Posterior cingulate gyrus (tissue), 11 donors: ENCODE data around the gene CHCHD2.
"Not testable (repeated sequence)": the region's sequence is repeated elsewhere in the genome, so short reads cannot be mapped to it uniquely, and the experiment has no call there.

Experiments used
- DNase-seq, 10 donors: peaks; one replicate each; pipeline versions ENCODE4 v3.0.0 to v3.0.0-alpha.2; 2020 to 2021; ENCODE audit warnings: mixed read lengths in 3 of 10
- intact Hi-C: fragments of 100-400 bp; cut with DNase I; formaldehyde crosslinking; loops from one replicate; pipeline ENCODE4 v1.15.1; 2023

The CHCHD2 gene

GRCh38 chr7:56087445-56087844, 18.8 kb downstream of the CHCHD2 start:
- no peak for DNase-seq
- intact Hi-C loops, result no loop called here

DNA sequence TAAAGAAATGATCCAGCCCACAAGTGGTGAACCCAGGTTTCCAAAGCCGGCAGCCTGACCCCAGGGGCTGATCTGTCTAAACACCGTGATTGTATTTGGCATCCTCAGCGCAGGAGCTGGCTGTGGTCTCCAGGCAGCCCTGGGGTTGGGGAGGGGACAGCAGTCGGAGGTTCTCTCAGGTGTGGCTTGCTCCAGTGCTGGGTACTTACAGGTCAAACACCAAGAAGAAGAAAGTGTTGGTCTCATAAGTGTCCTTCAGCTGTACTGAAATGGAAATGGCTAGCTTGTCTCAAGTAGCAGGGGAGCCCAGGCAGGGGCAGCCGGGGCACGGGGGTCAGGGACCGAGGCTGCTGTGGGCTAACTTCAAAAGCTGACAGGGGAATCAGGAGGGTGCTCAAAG, 19.5 kb downstream of the CHCHD2 start:
- intact Hi-C loops, result no loop called here
- DNase-seq, result peak in 1 of 10 donors; percentile 59

- peak; percentile 40 to 94 (median 66) for DNase-seq
These were observed 23.0 kb downstream of the CHCHD2 start for GRCh38 chr7:56083150-56083785.

DNA sequence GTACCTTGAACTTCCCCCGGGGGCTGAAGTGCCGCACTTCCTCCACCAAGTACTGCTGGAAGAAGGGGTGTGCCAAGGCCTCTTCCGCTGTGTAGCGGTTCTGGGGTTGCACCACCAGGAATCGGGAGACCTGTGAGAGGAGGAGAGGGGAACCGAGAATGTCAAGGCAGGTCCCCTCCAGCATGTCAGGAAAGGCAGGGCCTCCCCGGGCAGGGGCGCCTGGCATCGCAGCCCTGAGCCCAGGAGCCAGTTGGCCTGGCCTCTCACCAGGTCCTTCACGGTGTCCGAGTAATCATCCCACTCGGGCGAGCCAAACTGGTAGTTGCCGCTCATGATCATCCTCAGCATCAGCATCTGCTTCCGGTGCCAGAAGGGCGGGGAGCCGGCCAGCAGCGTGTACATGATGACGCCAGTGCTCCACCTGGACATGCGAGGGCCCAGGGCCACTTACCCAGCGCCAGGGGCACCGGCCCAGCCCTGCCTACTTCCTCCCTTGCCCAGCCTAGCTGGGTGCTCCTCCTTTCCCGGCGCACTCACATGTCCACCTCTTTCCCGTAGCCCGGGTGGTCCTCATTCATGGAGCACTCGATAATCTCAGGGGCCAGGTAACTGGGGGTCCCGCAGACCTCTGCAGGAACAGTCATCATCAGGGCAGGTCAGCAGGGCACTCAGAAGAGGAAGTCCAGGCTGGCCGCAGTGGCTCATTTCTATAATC, 24.5 kb downstream of the CHCHD2 start:
- intact Hi-C loops, result no loop called here
- peak in 1 of 10 donors; percentile 82 for DNase-seq

More at GRCh38 chr7:56083150-56083785, 23.0 kb downstream of the CHCHD2 start:
- intact Hi-C loops, result no loop called here

GRCh38 chr7:56080726-56081435, 25.4 kb downstream of the CHCHD2 start:
- DNase-seq, result peak in 1 of 10 donors; percentile 81
- intact Hi-C loops, result not testable (repeated sequence)

- peak; percentile 71 to 97 (median 83) for DNase-seq
- intact Hi-C loops, result loop anchor here (1.0 kb wide), 1 partner anchor 27 kb away; the partner anchor contains the start of gene CHCHD2
These were observed 26.7 kb downstream of the CHCHD2 start for GRCh38 chr7:56079450-56080185.

DNA sequence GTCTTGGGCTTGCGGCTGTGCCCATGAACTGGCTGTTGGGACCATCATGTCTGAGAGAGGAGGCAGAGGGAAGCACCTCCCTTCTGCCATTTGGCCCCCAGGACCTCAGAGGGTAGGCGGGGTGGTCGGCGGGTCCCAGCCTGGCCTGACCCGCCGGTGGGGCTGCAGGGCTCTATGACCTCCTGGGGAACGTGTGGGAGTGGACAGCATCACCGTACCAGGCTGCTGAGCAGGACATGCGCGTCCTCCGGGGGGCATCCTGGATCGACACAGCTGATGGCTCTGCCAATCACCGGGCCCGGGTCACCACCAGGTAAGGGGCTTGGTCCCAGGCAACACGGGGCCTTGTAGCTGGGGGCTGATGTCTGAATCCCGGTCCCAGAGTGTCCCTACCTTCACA, 28.1 kb downstream of the CHCHD2 start:
- intact Hi-C loops, result no loop called here
- peak in 1 of 10 donors; percentile 79 for DNase-seq

- intact Hi-C loops, result no loop called here
- peak in 1 of 10 donors; percentile 58 for DNase-seq
These were observed 28.6 kb downstream of the CHCHD2 start for GRCh38 chr7:56077681-56078080.

- peak; percentile 60 to 95 (median 76) for DNase-seq
- intact Hi-C loops, result loop anchor here (1.0 kb wide), 1 partner anchor 69 kb away; no protein-coding TSS in a partner anchor
These were observed 31.9 kb downstream of the CHCHD2 start for GRCh38 chr7:56074371-56074791.

GRCh38 chr7:56066376-56066775, 39.9 kb downstream of the CHCHD2 start:
- DNase-seq, intact Hi-C loops: not testable (repeated sequence)

DNA sequence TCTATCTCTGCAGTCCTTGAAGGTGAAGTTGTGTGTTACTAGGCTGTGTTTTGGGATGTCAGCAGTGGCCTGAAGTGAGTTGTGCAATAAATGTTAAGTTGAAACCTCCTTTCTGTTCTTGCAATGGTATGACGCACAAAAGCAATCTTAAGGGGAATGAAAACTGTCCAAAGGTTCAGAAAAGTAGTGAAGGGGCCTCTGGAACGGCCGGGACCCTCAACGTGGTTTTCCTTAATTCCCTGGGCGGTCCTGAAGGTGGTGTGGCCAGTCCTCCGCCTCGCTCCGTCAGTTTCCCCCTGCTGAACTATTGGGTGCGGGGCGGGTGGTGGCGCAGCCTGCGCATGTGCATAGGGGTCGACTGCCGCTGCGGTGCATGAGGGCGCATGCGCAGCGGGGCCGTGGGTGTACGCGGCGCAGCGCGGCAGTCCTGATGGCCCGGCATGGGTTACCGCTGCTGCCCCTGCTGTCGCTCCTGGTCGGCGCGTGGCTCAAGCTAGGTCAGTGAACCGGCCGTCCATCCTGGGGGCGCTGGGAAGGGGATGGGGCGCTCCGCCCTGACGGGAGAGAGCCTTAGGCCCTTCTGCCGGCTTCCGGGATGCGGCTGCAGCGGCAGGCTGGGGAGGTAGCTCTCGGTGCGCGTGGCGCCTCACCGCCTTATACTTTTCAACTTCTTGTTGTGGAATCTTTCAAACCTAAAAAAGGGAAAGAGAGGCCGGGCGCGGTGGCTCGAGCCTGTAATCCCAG, 42.2 kb downstream of the CHCHD2 start, which contains the start of gene SUMF2:
Gene SUMF2 (plus strand): TSS at position 405 of the 744 bp plus-strand sequence. CDS start 26 bp downstream, at position 431.
- intact Hi-C loops, result loop anchor here (5.0 kb wide), 1 partner anchor 43 kb away; the partner anchor contains the start of gene CHCHD2

DNA sequence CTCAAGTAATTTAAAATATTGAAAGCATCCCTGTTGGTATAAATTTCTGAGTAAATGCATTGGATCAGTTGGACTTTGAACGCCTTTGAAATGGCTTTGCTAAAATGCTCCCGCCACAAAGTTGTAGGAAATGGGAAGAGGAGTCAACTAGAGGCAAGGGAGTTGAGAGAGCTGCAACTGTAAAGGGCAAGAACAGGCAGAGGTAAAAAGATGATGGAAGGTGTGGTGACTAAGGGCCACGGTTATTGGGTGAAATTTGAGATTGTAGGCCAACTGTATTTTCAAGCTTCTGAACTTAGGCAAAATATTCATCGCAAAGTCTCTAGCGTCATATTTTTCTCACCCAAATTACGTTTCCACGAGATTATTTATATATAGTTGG, 42.8 kb downstream of the CHCHD2 start:
- no peak for DNase-seq
- intact Hi-C loops, result loop anchor here (5.0 kb wide), 1 partner anchor 44 kb away; the partner anchor contains the start of gene CHCHD2

More for the DNA sequence above, 42.2 kb downstream of the CHCHD2 start, which contains the start of gene SUMF2:
- peak; percentile 83 to 98 (median 90) for DNase-seq

- no peak for DNase-seq
- intact Hi-C loops, result loop anchor here (5.0 kb wide), 1 partner anchor 45 kb away; the partner anchor contains the start of gene CHCHD2
These were observed 43.9 kb downstream of the CHCHD2 start for GRCh38 chr7:56062382-56062781.

- DNase-seq, result no peak
- intact Hi-C loops, result loop anchor here (5.0 kb wide), 1 partner anchor 87 kb away; no protein-coding TSS in a partner anchor
These were observed 52.3 kb downstream of the CHCHD2 start for GRCh38 chr7:56053993-56054392.

GRCh38 chr7:56053379-56053778, 52.9 kb downstream of the CHCHD2 start:
- no peak for DNase-seq
- intact Hi-C loops, result loop anchor here (5.0 kb wide), 1 partner anchor 86 kb away; no protein-coding TSS in a partner anchor
